A549 (cell line): ENCODE measurements around the gene LAMP2. TPM values are rescaled to one million over a fixed set of nuclear protein-coding genes. Genes with fewer than 3 reads are reported as not detected.

Experiments used
- ATAC-seq, 2 experiments: fragments of 200-7000 bp in 1 of 2; fragments of >200 bp in 1 of 2; cut with Nextera tagmentation in 1 of 2; cut with Tn5 transposase in 1 of 2; 3 replicates each; pipeline versions ENCODE4 v1.8.0 to v1.9.1; 2018 to 2020; ENCODE audit warnings: mild to moderate bottlenecking in 1 of 2, moderate library complexity in 1 of 2
- CTCF ChIA-PET: fragments of 300-600 bp; sonication (Branson Sonifier 250); formaldehyde crosslinking; extraction: SDS; loops from one replicate; lab custom pipeline; 2021; ENCODE audit warnings: antibody characterized with exemption, inconsistent platforms; lab: Yijun Ruan, JAX
- POLR2A ChIA-PET: fragments of 350-600 bp; formaldehyde crosslinking; extraction: SDS; loops from one replicate; lab custom pipeline; 2021; ENCODE audit warnings: antibody characterized with exemption, inconsistent platforms; lab: Yijun Ruan, JAX
- DNase-seq, 2 experiments: peaks; one replicate each; pipeline versions ENCODE4 v3.0.0 to v3.0.0-alpha.2; 2011 to 2016; ENCODE audit warnings: low read depth in 1 of 2, low spot score in 1 of 2
- FAIRE-seq: peaks from 2 replicates; lab custom pipeline; 2011; peaks lifted over from hg19 to GRCh38; lab: Jason Lieb, UNC
- H3K27ac ChIP-seq, 2 experiments: fragments of >200 bp; sonication (Bioruptor Twin); formaldehyde crosslinking; 3 replicates each; pipeline ENCODE4 v1.5.1; 2016 to 2017
- H3K4me1 ChIP-seq: fragments of >200 bp; sonication (Bioruptor Twin); formaldehyde crosslinking; 3 replicates; pipeline ENCODE4 v1.6.1; 2016
- H3K4me2 ChIP-seq: fragments of >200 bp; sonication (Bioruptor Twin); formaldehyde crosslinking; 3 replicates; pipeline ENCODE4 v1.6.1; 2016
- H3K4me3 ChIP-seq: fragments of >200 bp; sonication (Bioruptor Twin); formaldehyde crosslinking; 3 replicates; pipeline ENCODE4 v1.5.1; 2016
- H3K9me3 ChIP-seq: fragments of >200 bp; sonication (Bioruptor Twin); formaldehyde crosslinking; 3 replicates; pipeline ENCODE4 v1.6.1; 2016
- BCL3 ChIP-seq: fragments of >200 bp; sonication (Bioruptor Twin); formaldehyde crosslinking; IDR thresholded peaks from 3 replicates; pipeline ENCODE4 v1.6.1; 2016
- CBX8 ChIP-seq: fragments of 200-600 bp; sonication (generic); IDR thresholded peaks from 2 replicates; pipeline ENCODE4 v1.6.1; 2016
- EHF ChIP-seq: fragments of 250-450 bp; sonication (Bioruptor Pico); IDR thresholded peaks from 2 replicates; pipeline ENCODE4 v1.5.0; 2020; ENCODE audit warnings: mild to moderate bottlenecking
- ESRRA ChIP-seq: fragments of 150-350 bp; IDR thresholded peaks from 2 replicates; pipeline ENCODE4 v1.6.1; 2014; ENCODE audit warnings: mild to moderate bottlenecking, low read length, borderline replicate concordance
- FOSL2 ChIP-seq, 2 experiments: fragments of 450-650 bp in 1 of 2; fragments of >200 bp in 1 of 2; sonication (Bioruptor Twin) in 1 of 2; formaldehyde crosslinking; IDR thresholded peaks; 2 replicates each; pipeline versions ENCODE4 v1.5.0 to v1.6.1; 2016 to 2020; ENCODE audit warnings: mild to moderate bottlenecking in 1 of 2, moderate library complexity in 1 of 2
- GATA3 ChIP-seq: IDR thresholded peaks from 2 replicates; pipeline ENCODE4 v1.6.1; 2012; ENCODE audit warnings: borderline replicate concordance
- HES2 ChIP-seq: fragments of >200 bp; sonication (Bioruptor Twin); formaldehyde crosslinking; IDR thresholded peaks from 2 replicates; pipeline ENCODE4 v1.6.1; 2016
- HMGXB4 ChIP-seq: fragments of 250-450 bp; sonication (Bioruptor Pico); IDR thresholded peaks from 2 replicates; pipeline ENCODE4 v1.5.0; 2021; ENCODE audit warnings: mild to moderate bottlenecking, moderate library complexity, borderline replicate concordance
- HOXB5 ChIP-seq: fragments of 250-450 bp; sonication (Bioruptor Pico); IDR thresholded peaks from 2 replicates; pipeline ENCODE4 v1.5.0; 2020; ENCODE audit warnings: mild to moderate bottlenecking, moderate library complexity
- KDM5A ChIP-seq: fragments of 200-600 bp; sonication (generic); IDR thresholded peaks from 2 replicates; pipeline ENCODE4 v1.6.1; 2016; ENCODE audit warnings: antibody characterized with exemption, mild to moderate bottlenecking
- MAFK ChIP-seq: fragments of 450-650 bp; IDR thresholded peaks from 2 replicates; pipeline ENCODE4 v1.6.1; 2014; ENCODE audit not compliant: partially characterized antibody
- MAX ChIP-seq: IDR thresholded peaks from 2 replicates; pipeline ENCODE4 v1.6.1; 2012
- NFE2L2 ChIP-seq: fragments of 150-350 bp; conservative IDR thresholded peaks from 2 replicates; pipeline ENCODE4 v1.6.1; 2014; ENCODE audit warnings: low read length
- NPAS2 ChIP-seq: fragments of 250-450 bp; sonication (Bioruptor Pico); IDR thresholded peaks from 2 replicates; pipeline ENCODE4 v1.8.0; 2022; ENCODE audit warnings: mild to moderate bottlenecking, moderate library complexity, borderline replicate concordance
- NR3C1 ChIP-seq: fragments of >200 bp; sonication (Bioruptor Twin); formaldehyde crosslinking; IDR thresholded peaks from 3 replicates; pipeline ENCODE4 v1.6.1; 2017
- PBX3 ChIP-seq: IDR thresholded peaks from 2 replicates; pipeline ENCODE4 v1.6.1; 2012
- PHF8 ChIP-seq: fragments of 200-600 bp; sonication (generic); IDR thresholded peaks from 2 replicates; pipeline ENCODE4 v1.6.1; 2016; ENCODE audit warnings: low read depth, mild to moderate bottlenecking, antibody characterized with exemption, moderate library complexity, borderline replicate concordance
- POLR2A ChIP-seq: IDR thresholded peaks from 2 replicates; pipeline ENCODE4 v1.6.1; 2012; ENCODE audit warnings: mild to moderate bottlenecking, low read length
- POLR2AphosphoS2 ChIP-seq: conservative IDR thresholded peaks from 2 replicates; pipeline ENCODE4 v1.6.1; 2012; ENCODE audit warnings: low read length, improper control_type of control experiment, inconsistent platforms
- RAD21 ChIP-seq, 2 experiments: fragments of >200 bp in 1 of 2; sonication (Bioruptor Twin) in 1 of 2; formaldehyde crosslinking in 1 of 2; IDR thresholded peaks in 1 of 2; conservative IDR thresholded peaks in 1 of 2; 2 replicates in 1 of 2; 3 replicates in 1 of 2; pipeline ENCODE4 v1.6.1; 2012 to 2018; ENCODE audit warnings: inconsistent platforms in 1 of 2
- RARB ChIP-seq: fragments of 250-450 bp; sonication (Bioruptor Pico); IDR thresholded peaks from 2 replicates; pipeline ENCODE4 v1.8.0; 2021; ENCODE audit warnings: mild to moderate bottlenecking, moderate library complexity
- RCOR1 ChIP-seq: fragments of 150-350 bp; IDR thresholded peaks from 2 replicates; pipeline ENCODE4 v1.6.1; 2014; ENCODE audit warnings: antibody characterized with exemption, low read length, low read depth
- REST ChIP-seq: fragments of 200-600 bp; sonication (generic); IDR thresholded peaks from 2 replicates; pipeline ENCODE4 v1.6.1; 2016; ENCODE audit warnings: antibody characterized with exemption, mild to moderate bottlenecking, moderate library complexity
- RFX5 ChIP-seq: fragments of 450-650 bp; IDR thresholded peaks from 2 replicates; pipeline ENCODE4 v1.7.1; 2014; ENCODE audit warnings: antibody characterized with exemption, mild to moderate bottlenecking, moderate library complexity
- TFCP2L1 ChIP-seq: fragments of 250-450 bp; sonication (Bioruptor Pico); IDR thresholded peaks from 2 replicates; pipeline ENCODE4 v1.5.0; 2021; ENCODE audit warnings: mild to moderate bottlenecking
- USF2 ChIP-seq: fragments of 450-650 bp; IDR thresholded peaks from 2 replicates; pipeline ENCODE4 v1.6.1; 2014; ENCODE audit warnings: antibody characterized with exemption
- ZC3H11A ChIP-seq: fragments of 450-650 bp; IDR thresholded peaks from 2 replicates; pipeline ENCODE4 v1.6.1; 2014; ENCODE audit warnings: antibody characterized with exemption, mild to moderate bottlenecking
- ZNF302 ChIP-seq: fragments of 250-450 bp; sonication (Bioruptor Pico); IDR thresholded peaks from 2 replicates; pipeline ENCODE4 v1.9.0; 2021; ENCODE audit warnings: inconsistent platforms, mild to moderate bottlenecking, moderate library complexity
- WGBS: methylation state at CpG from one replicate; pipeline ENCODE4 v1.1.6; 2017; ENCODE audit errors: missing lambda C conversion rate; 5-methylcytosine and 5-hydroxymethylcytosine counted together
- polyA plus RNA-seq, 4 experiments: library from polyadenylated mRNA; depleted of rRNA in 3 of 4; stranded (reverse); fragments of >200 nt; fragmentation: RNase III in 1 of 4; extraction: RNeasy Plus Mini Kit Qiagen cat#74134 plus additional on column Dnase treatment in 1 of 4; gene quantifications; 2 replicates in 3 of 4; 3 replicates in 1 of 4; pipeline ENCODE4 v1.2.3, GENCODE V29; 2011 to 2017

The LAMP2 gene
- polyA plus RNA-seq, 2 of the 4 experiments (the other 2 are of a cell fraction): 76.9 to 79.5 TPM

GRCh38 chrX:120463241-120463640 lies 5.9 kb downstream of the LAMP2 start (continued):
- no peak for TF ChIP-seq HMGXB4 (CRISPR knock-in tag)
- no peak for TF ChIP-seq CBX8
- TF ChIP-seq POLR2A: no peak
- no peak for TF ChIP-seq KDM5A
- no peak for TF ChIP-seq RARB (CRISPR knock-in tag)

- Histone ChIP-seq H3K27ac (no peak overlapping the region), H3K9me3 (no peaks in the 10 kb centered on the region), H3K4me2 (no peak overlapping the region), H3K4me1 (peaks cover 13% of the 10 kb centered on the region; the same call in 2 of the 3 replicates), H3K4me3 (no peak overlapping the region)
- no peak for ATAC-seq
- 90% methylated on average over 2 of the region's 2 CpGs for WGBS
- ChIA-PET CTCF (interaction anchor here (1.0 to 1.4 kb wide), 3 partner anchors 10 to 36 kb away, joined by 3 to 5 read pairs (median 4); no protein-coding TSS in a partner anchor), POLR2A (no interaction called here)
- no peak for FAIRE-seq
- DNase-seq: no peak
- no peak for TF ChIP-seq KDM5A
- TF ChIP-seq GATA3: no peak
- TF ChIP-seq POLR2AphosphoS2: no peak
- no peak for TF ChIP-seq NPAS2 (CRISPR knock-in tag)
- no peak for TF ChIP-seq MAFK
- no peak for TF ChIP-seq NR3C1
- no peak for TF ChIP-seq NFE2L2
- no peak for TF ChIP-seq PBX3
- no peak for TF ChIP-seq HOXB5 (CRISPR knock-in tag)
- TF ChIP-seq ZC3H11A: no peak
These were observed 6.7 kb downstream of the LAMP2 start for GRCh38 chrX:120462370-120462769.

GRCh38 chrX:120459309-120459708 lies 9.8 kb downstream of the LAMP2 start:
- DNase-seq: no peak
- no peak overlapping the region for H3K4me2 ChIP-seq
- no peak for ATAC-seq
- no peak for FAIRE-seq
- H3K4me3 ChIP-seq: no peak overlapping the region
- peaks cover 3% of the 10 kb centered on the region; the same call in 1 of the 3 replicates for H3K4me1 ChIP-seq
- ChIA-PET POLR2A (no interaction called here), CTCF (interaction anchor here (0.8 kb wide), 1 partner anchor 9 kb away, joined by 3 read pairs; no protein-coding TSS in a partner anchor)
- H3K9me3 ChIP-seq: no peaks in the 10 kb centered on the region
- no peak overlapping the region for H3K27ac ChIP-seq
- TF ChIP-seq MAX (no peak), TFCP2L1 (no peak), USF2 (no peak), NR3C1 (no peak), HES2 (no peak), RCOR1 (no peak), NFE2L2 (no peak), RAD21 (conservative IDR thresholded peaks at IDR 0.05 in 1 of 2, IDR thresholded peaks at IDR 0.05 in 1 of 2) (no peak), FOSL2 (IDR thresholded peaks at IDR 0.05) (no peak), FOSL2 (CRISPR knock-in tag; IDR thresholded peaks at IDR 0.05) (no peak), RFX5 (no peak), PHF8 (no peak), BCL3 (no peak), ZNF302 (CRISPR knock-in tag) (no peak), ZC3H11A (no peak), REST (no peak), ESRRA (no peak), EHF (no peak)
